Retina (tissue), 1 donor: ENCODE results near the gene PIP5K1B.

Experiments
- DNase-seq: peaks from one replicate; pipeline ENCODE4 v3.0.0-alpha.2; 2016

The PIP5K1B gene

GRCh38 chr9:68925175-68925574 lies 220.1 kb downstream of the PIP5K1B start:
- no peak for DNase-seq

GRCh38 chr9:68927165-68927564 lies 222.1 kb downstream of the PIP5K1B start:
- no peak for DNase-seq

- DNase-seq = no peak
These were observed 226.8 kb downstream of the PIP5K1B start for GRCh38 chr9:68931821-68932220.

DNA sequence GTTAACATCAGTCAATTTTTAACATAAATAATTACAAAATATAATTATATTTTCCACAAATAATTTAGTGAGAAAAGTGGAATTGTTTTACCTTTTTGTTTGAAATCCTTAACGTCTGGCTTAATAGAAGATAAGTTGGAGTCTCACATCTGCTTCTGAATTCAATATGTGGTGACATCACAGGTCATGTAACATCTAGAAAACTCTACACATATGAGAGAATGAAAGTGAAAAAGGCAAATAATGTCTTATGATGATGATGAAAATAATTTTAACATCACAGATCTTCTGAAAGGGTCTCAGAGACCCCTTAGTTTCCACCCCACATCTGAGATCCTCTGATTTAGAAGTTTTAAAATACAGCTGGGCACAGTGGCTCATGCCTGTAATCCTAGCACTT lies 227.4 kb downstream of the PIP5K1B start:
- DNase-seq = no peak

DNA sequence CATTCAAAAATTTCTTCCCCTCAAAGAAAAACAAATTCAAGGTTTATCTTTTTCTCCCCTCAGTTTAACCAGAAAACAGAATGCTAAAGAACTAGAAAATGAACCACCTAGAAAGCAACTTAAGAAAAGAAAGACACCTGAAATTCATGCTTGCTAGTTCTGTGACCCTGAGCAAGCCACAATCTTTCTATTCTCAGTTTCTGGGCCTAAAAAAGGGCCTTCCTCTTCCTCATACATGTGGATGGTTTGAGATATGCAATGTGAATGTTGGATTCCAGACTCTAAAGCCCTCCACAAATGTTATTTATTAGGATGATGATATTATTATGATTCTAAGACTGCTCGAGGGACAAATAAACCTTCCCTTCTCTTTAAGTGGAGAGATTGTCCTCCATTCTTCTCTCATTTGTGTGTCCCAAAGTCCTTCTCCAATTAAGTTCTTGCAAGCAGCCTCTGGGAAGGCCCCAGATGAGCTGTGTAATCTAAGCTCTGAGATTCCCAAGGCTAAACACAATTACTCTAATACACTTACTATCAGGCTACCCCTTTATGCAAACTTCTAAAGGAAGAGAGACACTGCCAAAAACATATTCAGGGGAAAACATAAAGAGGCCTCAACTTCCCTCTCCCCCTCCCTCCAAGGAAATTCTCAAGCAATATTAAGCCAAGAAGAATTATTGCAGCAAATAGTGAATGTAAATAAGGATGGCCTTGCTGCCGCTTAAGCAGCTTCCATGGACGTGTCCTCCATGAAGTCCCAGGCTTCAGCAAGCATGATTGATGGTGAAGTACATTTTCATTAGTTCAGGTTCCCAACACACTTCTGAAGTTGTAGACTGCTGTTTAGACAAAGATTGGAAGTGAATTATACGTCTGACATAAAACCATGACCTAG lies 228.6 kb downstream of the PIP5K1B start:
- DNase-seq = no peak

DNA sequence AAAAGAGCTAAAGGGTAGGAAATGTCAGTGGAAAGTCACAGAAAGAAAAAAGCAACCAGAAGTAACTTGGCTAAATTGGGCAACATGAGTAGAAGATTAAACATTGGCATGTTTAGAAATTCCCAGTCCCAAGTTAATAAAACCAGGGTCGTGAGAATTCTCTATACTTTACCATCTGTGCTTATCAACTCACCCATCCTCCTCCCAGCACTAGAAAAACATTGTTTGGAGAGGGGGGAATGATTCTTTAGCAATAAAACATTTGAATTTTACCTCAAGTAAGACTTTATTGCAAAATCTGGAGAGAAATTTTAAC lies 229.2 kb downstream of the PIP5K1B start:
- DNase-seq = no peak

- no peak for DNase-seq
These were observed 235.5 kb downstream of the PIP5K1B start for GRCh38 chr9:68940573-68940972.

GRCh38 chr9:68941780-68942459 lies 236.9 kb downstream of the PIP5K1B start:
- no peak for DNase-seq

GRCh38 chr9:68942790-68943189 lies 237.8 kb downstream of the PIP5K1B start:
- DNase-seq = no peak

DNA sequence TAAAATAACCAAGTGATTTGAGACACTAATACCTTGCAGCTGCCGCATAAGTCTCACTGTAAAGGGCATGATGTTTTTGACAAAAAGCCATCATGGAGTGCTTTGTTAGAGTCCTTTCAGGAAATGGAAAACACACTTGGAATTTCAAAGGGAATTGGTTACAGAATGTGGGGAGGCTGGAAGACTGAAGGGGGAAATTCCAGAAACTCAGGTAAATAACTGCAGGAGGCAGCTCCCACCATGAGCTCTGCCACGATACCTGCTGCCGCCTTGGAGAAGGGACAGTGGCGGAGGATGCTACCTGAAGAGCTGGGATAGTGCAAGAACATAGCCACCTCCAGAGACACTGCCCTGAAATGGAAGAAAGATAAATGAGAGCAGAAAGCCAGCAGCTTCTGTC lies 242.0 kb downstream of the PIP5K1B start:
- no peak for DNase-seq

- no peak for DNase-seq
These were observed 243.0 kb downstream of the PIP5K1B start for GRCh38 chr9:68947842-68948569.

DNA sequence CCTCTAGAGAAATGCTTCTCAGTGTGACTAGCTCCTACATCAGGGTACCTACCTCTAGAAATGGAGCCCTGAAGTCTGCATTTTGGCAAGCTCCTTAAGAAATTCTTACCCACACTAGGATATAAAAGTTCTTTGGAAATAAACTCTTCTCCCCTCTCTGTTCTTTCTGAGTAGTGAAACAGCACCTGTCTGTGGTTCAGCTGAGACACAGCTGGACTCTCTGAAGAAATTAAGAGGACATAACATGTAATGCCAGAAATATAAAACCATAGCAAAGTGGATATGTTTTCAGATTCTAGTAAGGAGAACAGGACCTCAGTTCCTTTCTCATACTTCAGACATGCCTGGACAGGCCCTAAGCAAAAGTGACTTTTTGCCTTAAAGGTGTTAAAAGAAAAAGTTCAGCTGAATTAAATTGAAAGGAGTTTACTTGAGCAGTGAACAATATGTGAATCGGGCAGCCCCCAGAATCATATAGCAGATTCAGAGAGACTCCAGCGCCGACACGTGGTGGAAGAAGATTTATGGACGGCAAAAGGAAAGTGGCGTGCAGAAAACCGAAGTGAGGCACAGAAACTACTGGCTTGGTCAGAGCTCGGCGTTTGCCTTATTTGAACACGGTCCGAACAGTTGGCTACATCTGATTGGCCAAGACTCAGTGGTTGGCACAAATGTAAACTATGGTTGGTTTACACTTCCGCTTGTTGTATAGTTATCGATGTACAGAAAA lies 244.4 kb downstream of the PIP5K1B start:
- peak; percentile 33 for DNase-seq

DNA sequence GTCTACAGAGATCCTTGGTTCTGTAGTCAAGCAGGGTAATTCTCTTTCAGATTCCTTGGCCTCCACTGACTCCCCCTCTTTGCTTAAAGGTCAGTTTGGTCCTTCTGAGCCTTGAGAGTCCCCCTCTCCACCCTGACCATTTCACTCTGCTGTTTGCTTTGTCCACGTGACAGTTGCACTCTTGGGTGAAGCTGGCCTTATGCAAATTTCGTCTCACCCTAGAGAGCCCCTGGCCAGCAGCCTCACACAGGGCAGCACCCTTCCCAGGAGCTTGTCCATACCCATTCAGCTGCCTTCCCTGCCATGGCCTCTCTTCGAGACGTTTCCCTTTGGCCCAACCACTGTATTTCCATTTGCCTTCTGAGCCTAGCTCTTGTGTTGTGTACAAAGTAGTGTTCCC lies 245.1 kb downstream of the PIP5K1B start:
- no peak for DNase-seq

DNA sequence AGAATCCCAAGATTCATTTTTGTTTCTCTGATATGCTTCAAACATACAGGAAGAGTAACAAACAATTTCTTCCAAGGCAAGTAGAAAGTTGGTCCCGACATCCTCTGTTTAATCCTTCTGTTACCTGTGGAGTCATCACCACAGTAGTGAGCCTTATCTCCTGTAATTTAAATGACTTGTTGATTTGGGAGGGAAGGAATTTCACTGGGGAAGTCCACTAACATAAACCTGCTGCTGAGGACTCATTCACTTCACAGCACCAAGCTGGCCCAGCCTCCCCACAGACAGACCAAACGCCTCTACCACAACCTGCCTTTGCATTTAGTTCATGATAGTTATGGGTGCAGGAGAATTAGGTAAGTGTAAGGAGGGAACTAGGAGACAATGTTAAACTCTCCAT lies 245.6 kb downstream of the PIP5K1B start:
- no peak for DNase-seq

- no peak for DNase-seq
These were observed 247.0 kb downstream of the PIP5K1B start for GRCh38 chr9:68951879-68952659.

DNA sequence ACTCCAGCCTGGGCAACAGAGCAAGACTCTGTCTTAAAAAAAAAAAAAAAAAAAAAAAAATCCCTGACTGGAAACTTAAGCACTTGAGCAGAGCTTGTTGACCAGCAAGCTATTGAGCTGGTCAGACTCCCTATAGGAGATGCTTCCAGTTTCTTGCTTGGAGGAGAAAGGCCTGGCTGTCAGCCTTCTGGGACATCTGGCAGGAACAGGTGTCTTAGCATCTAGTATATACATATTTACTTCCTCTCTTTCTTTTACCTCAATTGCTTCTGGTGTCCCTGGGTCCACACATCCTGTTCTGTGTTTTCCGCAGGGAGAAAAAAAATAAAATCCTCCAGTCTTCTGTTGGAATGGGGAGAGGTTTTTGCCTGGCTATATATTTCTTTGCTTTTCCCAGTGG lies 248.7 kb downstream of the PIP5K1B start:
- DNase-seq = no peak

GRCh38 chr9:68955330-68955729 lies 250.3 kb downstream of the PIP5K1B start:
- DNase-seq = no peak

DNA sequence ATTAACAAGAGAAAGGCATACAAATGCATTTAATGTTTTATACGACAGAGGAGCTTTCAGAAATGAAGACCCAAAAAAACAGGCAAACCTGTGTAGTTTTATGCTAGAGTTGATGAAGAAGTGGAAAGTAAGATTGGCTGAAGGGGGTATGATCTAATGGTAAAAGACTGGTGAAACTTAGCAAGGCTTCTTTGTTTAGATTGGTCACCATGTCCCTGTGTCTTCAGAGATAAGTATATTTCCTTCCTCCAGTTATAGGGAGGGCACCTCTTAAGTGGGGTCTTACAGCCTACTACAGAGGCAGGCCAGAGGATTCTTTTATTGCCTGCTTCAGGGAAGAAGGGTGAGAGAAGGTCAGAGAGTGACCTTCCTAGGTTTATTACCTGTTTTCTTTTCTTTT lies 252.4 kb downstream of the PIP5K1B start:
- no peak for DNase-seq

GRCh38 chr9:68961587-68961986 lies 256.5 kb downstream of the PIP5K1B start:
- DNase-seq = no peak

DNA sequence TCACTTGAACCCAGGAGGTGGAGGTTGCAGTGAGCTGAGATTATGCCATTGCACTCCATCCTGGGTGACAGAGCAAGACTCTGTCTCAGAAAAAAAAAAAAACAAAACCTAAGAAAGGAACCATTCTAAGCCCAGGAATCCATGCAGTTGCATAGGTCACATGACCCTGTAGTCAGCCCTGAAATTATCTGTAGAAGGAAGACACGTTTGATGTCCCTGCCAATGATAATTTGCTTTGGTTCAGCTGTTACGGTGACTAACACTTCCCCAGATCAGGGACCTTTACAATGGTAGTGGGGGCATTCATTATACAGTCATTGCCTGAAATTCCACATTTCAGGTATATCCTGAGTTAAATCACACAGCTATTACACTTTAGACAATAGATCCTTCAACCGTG lies 258.4 kb downstream of the PIP5K1B start:
- no peak for DNase-seq

DNA sequence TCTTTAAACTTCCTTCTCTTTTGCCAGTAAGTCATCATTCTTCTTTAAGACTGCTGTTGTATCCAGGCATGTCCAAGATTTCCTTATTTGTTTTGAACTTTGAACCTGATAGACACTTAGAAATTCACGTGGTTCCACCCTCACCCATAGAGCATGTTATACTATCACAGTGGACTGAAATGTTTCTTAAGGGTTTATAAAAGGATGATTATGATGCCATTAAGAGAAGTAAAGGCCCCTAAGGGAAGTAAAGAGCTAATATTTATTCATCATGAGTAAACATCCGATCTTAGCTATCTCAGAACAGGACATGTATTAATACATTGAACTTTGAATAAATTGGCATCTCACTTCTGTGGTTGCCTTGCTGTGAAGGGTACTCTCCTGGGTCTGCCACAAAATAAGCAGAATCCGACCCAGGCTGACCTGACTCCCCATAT lies 259.1 kb downstream of the PIP5K1B start:
- DNase-seq = no peak

DNA sequence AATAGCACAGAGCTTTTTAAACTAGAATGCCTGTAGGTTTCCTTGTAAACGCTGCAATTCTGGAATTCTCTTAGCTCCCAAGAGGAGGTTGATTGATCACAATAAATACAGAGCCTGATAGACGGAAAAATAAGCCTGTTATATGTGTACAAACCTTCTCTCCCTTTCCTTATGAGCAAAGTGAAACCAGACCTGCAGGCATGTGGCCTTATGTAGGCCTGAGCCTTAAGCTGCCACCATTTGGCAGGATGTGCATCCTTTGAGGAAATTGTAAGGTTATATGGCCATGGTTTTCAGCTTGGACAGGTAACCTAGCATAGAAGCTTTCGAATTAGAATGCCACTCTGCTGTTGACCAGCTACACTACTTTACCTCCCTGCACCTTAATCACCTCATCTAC lies 259.7 kb downstream of the PIP5K1B start:
- DNase-seq = no peak
